BLaER1 (cell line): ENCODE measurements around the gene TOR4A.
A peak's percentile ranks its signal among the peaks of the same experiment; 100 is the strongest.

Experiments
- H3K27ac ChIP-seq: shearing (Covaris generic); formaldehyde crosslinking; 2 replicates; pipeline ENCODE4 v1.8.1; 2022
- H3K27me3 ChIP-seq: shearing (Covaris generic); formaldehyde crosslinking; 2 replicates; pipeline ENCODE4 v1.8.1; 2022
- H3K36me3 ChIP-seq: shearing (Covaris generic); formaldehyde crosslinking; 2 replicates; pipeline ENCODE4 v1.8.1; 2022
- H3K4me1 ChIP-seq: shearing (Covaris generic); formaldehyde crosslinking; 2 replicates; pipeline ENCODE4 v1.8.1; 2022
- H3K4me2 ChIP-seq: shearing (Covaris generic); formaldehyde crosslinking; 2 replicates; pipeline ENCODE4 v1.8.1; 2022
- H3K4me3 ChIP-seq: shearing (Covaris generic); formaldehyde crosslinking; 2 replicates; pipeline ENCODE4 v1.8.1; 2022
- H3K9ac ChIP-seq: shearing (Covaris generic); formaldehyde crosslinking; 2 replicates; pipeline ENCODE4 v1.8.1; 2022
- H3K9me3 ChIP-seq: shearing (Covaris generic); formaldehyde crosslinking; 2 replicates; pipeline ENCODE4 v1.8.1; 2022
- H4K20me1 ChIP-seq: shearing (Covaris generic); formaldehyde crosslinking; 2 replicates; pipeline ENCODE4 v1.8.1; 2022
- Cebpa-rat ChIP-seq: shearing (Covaris generic); IDR thresholded peaks from 2 replicates; pipeline ENCODE4 v1.8.1; 2022

TOR4A gene

GRCh38 chr9:137270929-137271695 lies 6.4 kb upstream of the TOR4A start:
- Histone ChIP-seq H3K27ac (peak overlapping the region; percentile 77), H3K9me3 (no peaks in the 10 kb centered on the region), H3K4me3 (no peak overlapping the region), H4K20me1 (peaks cover 17% of the 10 kb centered on the region; the same call in 1 of the 2 replicates), H3K9ac (peak overlapping the region; percentile 59), H3K36me3 (peaks cover 56% of the 10 kb centered on the region), H3K4me1 (peaks cover 92% of the 10 kb centered on the region), H3K4me2 (peak overlapping the region; percentile 92), H3K27me3 (no peaks in the 10 kb centered on the region)
- no peak for TF ChIP-seq Cebpa-rat

GRCh38 chr9:137271696-137272076 lies 5.8 kb upstream of the TOR4A start:
- H3K4me2 ChIP-seq, result peak overlapping the region; percentile 92
- H3K9ac ChIP-seq, result peak overlapping the region; percentile 59
- no peaks in the 10 kb centered on the region for H3K27me3 ChIP-seq
- H3K36me3 ChIP-seq, result peaks cover 50% of the 10 kb centered on the region
- H3K4me3 ChIP-seq, result peak overlapping the region; percentile 36; the same call in 1 of the 2 replicates
- H4K20me1 ChIP-seq, result peaks cover 17% of the 10 kb centered on the region; the same call in 1 of the 2 replicates
- H3K27ac ChIP-seq, result peak overlapping the region; percentile 77
- H3K9me3 ChIP-seq, result no peaks in the 10 kb centered on the region
- no peak for TF ChIP-seq Cebpa-rat
- H3K4me1 ChIP-seq, result peaks cover 97% of the 10 kb centered on the region

GRCh38 chr9:137272241-137273094 lies 5.1 kb upstream of the TOR4A start:
- TF ChIP-seq Cebpa-rat, result no peak
- peak overlapping the region; percentile 77 for H3K27ac ChIP-seq
- H3K27me3 ChIP-seq, result no peaks in the 10 kb centered on the region
- peak overlapping the region; percentile 59 for H3K9ac ChIP-seq
- H3K4me2 ChIP-seq, result peak overlapping the region; percentile 92
- H3K9me3 ChIP-seq, result no peaks in the 10 kb centered on the region
- H4K20me1 ChIP-seq, result peaks cover 17% of the 10 kb centered on the region; the same call in 1 of the 2 replicates
- peaks cover 42% of the 10 kb centered on the region for H3K36me3 ChIP-seq
- H3K4me3 ChIP-seq, result peak overlapping the region; percentile 36; the same call in 1 of the 2 replicates
- peaks cover 99% of the 10 kb centered on the region for H3K4me1 ChIP-seq

- Histone ChIP-seq H3K27ac (peak overlapping the region; percentile 94), H3K36me3 (peaks cover 36% of the 10 kb centered on the region), H3K4me2 (peak overlapping the region; percentile 92), H4K20me1 (peaks cover 17% of the 10 kb centered on the region; the same call in 1 of the 2 replicates), H3K4me3 (no peak overlapping the region), H3K27me3 (no peaks in the 10 kb centered on the region), H3K9ac (peak overlapping the region; percentile 59), H3K4me1 (peaks cover 99% of the 10 kb centered on the region), H3K9me3 (no peaks in the 10 kb centered on the region)
- no peak for TF ChIP-seq Cebpa-rat
Observed at GRCh38 chr9:137273095-137273490, 4.4 kb upstream of the TOR4A start.

- Histone ChIP-seq H3K27me3 (no peaks in the 10 kb centered on the region), H3K4me2 (peak overlapping the region; percentile 92), H3K9ac (peak overlapping the region; percentile 65; the same call in 1 of the 2 replicates), H3K27ac (peak overlapping the region; percentile 94), H3K4me1 (peaks cover 99% of the 10 kb centered on the region), H4K20me1 (peaks cover 17% of the 10 kb centered on the region; the same call in 1 of the 2 replicates), H3K9me3 (no peaks in the 10 kb centered on the region), H3K36me3 (peaks cover 33% of the 10 kb centered on the region), H3K4me3 (peak overlapping the region; percentile 62; the same call in 1 of the 2 replicates)
- TF ChIP-seq Cebpa-rat, result no peak
Observed at GRCh38 chr9:137273611-137274320, 3.8 kb upstream of the TOR4A start.

- H3K9ac ChIP-seq, result peak overlapping the region; percentile 78
- peak overlapping the region; percentile 62; the same call in 1 of the 2 replicates for H3K4me3 ChIP-seq
- H3K36me3 ChIP-seq, result peaks cover 32% of the 10 kb centered on the region
- peak overlapping the region; percentile 94 for H3K27ac ChIP-seq
- H3K4me2 ChIP-seq, result peak overlapping the region; percentile 92
- peaks cover 17% of the 10 kb centered on the region; the same call in 1 of the 2 replicates for H4K20me1 ChIP-seq
- H3K9me3 ChIP-seq, result no peaks in the 10 kb centered on the region
- peaks cover 99% of the 10 kb centered on the region for H3K4me1 ChIP-seq
- TF ChIP-seq Cebpa-rat, result no peak
- H3K27me3 ChIP-seq, result no peaks in the 10 kb centered on the region
Observed at GRCh38 chr9:137275203-137275587, 2.3 kb upstream of the TOR4A start.

- H3K27ac ChIP-seq, result peak overlapping the region; percentile 94
- no peaks in the 10 kb centered on the region for H3K27me3 ChIP-seq
- peak overlapping the region; percentile 92 for H3K4me2 ChIP-seq
- TF ChIP-seq Cebpa-rat, result no peak
- peak overlapping the region; percentile 62 for H3K4me3 ChIP-seq
- H3K9me3 ChIP-seq, result no peaks in the 10 kb centered on the region
- H4K20me1 ChIP-seq, result peaks cover 13% of the 10 kb centered on the region; the same call in 1 of the 2 replicates
- peak overlapping the region; percentile 78 for H3K9ac ChIP-seq
- peaks cover 99% of the 10 kb centered on the region for H3K4me1 ChIP-seq
- peaks cover 32% of the 10 kb centered on the region for H3K36me3 ChIP-seq
Observed at GRCh38 chr9:137275588-137276472, 1.7 kb upstream of the TOR4A start.

- peak overlapping the region; percentile 62 for H3K4me3 ChIP-seq
- peak overlapping the region; percentile 78 for H3K9ac ChIP-seq
Observed at GRCh38 chr9:137276473-137277328, 825 bp upstream of the TOR4A start.

More at GRCh38 chr9:137276473-137277328, 825 bp upstream of the TOR4A start:
- no peaks in the 10 kb centered on the region for H3K9me3 ChIP-seq
- peaks cover 100% of the 10 kb centered on the region for H3K4me1 ChIP-seq
- peaks cover 32% of the 10 kb centered on the region for H3K36me3 ChIP-seq
- H3K27ac ChIP-seq, result peak overlapping the region; percentile 94
- TF ChIP-seq Cebpa-rat, result no peak
- no peaks in the 10 kb centered on the region for H3K27me3 ChIP-seq
- H3K4me2 ChIP-seq, result peak overlapping the region; percentile 92
- peaks cover 14% of the 10 kb centered on the region; the same call in 1 of the 2 replicates for H4K20me1 ChIP-seq
